Activated naive CD8-positive, alpha-beta T cell (primary cell): Measurements from ENCODE around the gene ESF1.

Experiments used
- H3K27ac Mint-ChIP-seq: one replicate; pipeline ENCODE4 v1.8.0; 2021; ENCODE audit warnings: mixed read lengths
- H3K27me3 Mint-ChIP-seq: one replicate; pipeline ENCODE4 v1.8.0; 2021; ENCODE audit warnings: mixed read lengths
- H3K36me3 Mint-ChIP-seq: one replicate; pipeline ENCODE4 v1.8.0; 2021; ENCODE audit warnings: mixed read lengths
- H3K4me1 Mint-ChIP-seq: one replicate; pipeline ENCODE4 v1.8.0; 2021; ENCODE audit warnings: low read depth, mixed read lengths
- H3K4me3 Mint-ChIP-seq: one replicate; pipeline ENCODE4 v1.8.0; 2021; ENCODE audit warnings: mild to moderate bottlenecking, mixed read lengths
- H3K9me3 Mint-ChIP-seq: one replicate; pipeline ENCODE4 v1.8.0; 2021; ENCODE audit warnings: low read depth, mixed read lengths

Gene ESF1

DNA sequence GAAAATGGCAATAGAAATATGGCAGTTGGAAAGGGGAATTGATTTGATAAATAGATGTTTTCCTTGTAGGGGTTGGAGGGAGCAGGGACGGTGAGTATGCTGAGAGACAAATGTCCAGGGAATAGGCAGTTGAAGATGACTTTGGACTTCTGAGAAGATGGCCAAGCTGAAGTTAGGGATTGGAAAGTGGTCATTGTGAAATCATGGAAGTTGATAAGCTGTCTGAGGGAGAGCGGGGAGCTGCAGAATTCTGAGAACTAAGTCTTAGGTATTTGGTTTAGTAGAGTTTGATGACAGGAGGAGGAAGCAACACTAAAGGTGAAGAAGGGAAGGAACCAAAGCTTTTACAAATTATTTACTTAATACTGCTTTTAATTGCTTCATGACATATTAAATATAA, 15.3 kb upstream of the ESF1 start:
- Mint-ChIP-seq H3K4me3 (no peak overlapping the region), H3K9me3 (no peaks in the 10 kb centered on the region), H3K27ac (no peak overlapping the region), H3K27me3 (no peaks in the 10 kb centered on the region), H3K36me3 (peaks cover 14% of the 10 kb centered on the region), H3K4me1 (peaks cover 4% of the 10 kb centered on the region)

DNA sequence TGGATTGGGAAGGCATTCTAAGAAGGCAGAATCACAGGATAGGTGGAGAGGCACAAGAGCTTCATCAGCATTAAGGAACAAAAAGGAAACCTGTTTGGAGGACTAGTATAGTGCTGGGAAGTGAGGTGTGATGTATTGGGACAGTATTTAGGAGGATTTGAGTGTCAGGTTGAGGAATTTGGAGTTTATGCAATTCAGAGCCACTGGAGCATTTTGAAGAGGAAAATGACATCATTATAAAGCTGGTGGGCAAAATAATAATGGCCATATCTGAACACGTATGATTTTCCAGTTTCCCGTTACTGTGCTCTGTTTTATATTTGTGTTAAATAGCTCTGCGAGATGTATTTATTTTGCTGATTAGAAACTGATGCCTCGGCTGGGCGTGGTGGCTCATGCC, 14.3 kb upstream of the ESF1 start:
- Mint-ChIP-seq H3K27ac (no peak overlapping the region), H3K36me3 (peaks cover 14% of the 10 kb centered on the region)

DNA sequence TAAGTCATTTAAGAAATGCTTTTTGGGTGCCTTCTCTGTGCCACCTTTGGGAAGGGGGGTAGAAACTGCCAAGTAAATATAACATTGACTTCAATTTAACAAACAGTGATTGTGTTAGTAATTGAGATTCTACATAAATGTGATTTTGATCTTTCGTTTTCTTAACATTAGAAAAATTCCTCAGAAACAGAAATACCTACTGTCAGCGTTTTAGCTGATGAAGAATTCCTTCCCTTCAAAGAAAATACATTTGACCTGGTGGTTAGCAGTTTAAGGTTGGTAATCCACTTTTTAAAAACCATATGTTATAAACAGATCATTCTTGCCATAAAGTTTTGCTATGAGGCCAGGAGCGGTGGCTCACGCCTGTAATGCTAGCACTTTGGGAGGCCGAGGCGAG, 9.9 kb upstream of the ESF1 start:
- peaks cover 19% of the 10 kb centered on the region for H3K36me3 Mint-ChIP-seq
- no peaks in the 10 kb centered on the region for H3K9me3 Mint-ChIP-seq
- H3K4me3 Mint-ChIP-seq = no peak overlapping the region
- peaks cover 11% of the 10 kb centered on the region for H3K4me1 Mint-ChIP-seq
- no peaks in the 10 kb centered on the region for H3K27me3 Mint-ChIP-seq
- no peak overlapping the region for H3K27ac Mint-ChIP-seq

More for the DNA sequence above, 14.3 kb upstream of the ESF1 start:
- Mint-ChIP-seq H3K9me3 (no peaks in the 10 kb centered on the region), H3K27me3 (no peaks in the 10 kb centered on the region), H3K4me3 (no peak overlapping the region), H3K4me1 (peaks cover 4% of the 10 kb centered on the region)

DNA sequence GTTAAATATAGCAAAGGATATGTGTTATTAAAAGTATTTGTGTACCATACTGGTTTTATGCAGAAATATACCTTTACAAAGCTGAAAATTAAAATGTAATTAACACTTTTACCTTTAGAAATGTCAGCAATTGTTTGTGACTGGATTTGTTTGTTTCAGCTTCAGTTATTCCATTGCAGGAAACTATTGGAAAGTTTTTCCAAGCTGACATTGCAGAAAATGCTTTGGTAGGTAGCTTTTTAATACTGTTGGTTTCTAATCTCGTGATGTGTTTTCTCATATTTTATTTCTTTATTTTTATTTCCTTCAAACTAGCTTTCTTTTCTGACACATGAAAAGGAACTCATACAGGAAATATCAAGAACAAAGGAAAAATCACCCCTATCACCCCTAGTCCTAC, 8.3 kb upstream of the ESF1 start:
- Mint-ChIP-seq H3K4me3 (no peak overlapping the region), H3K36me3 (peaks cover 19% of the 10 kb centered on the region), H3K9me3 (no peaks in the 10 kb centered on the region), H3K4me1 (peaks cover 14% of the 10 kb centered on the region), H3K27ac (no peak overlapping the region), H3K27me3 (no peaks in the 10 kb centered on the region)

DNA sequence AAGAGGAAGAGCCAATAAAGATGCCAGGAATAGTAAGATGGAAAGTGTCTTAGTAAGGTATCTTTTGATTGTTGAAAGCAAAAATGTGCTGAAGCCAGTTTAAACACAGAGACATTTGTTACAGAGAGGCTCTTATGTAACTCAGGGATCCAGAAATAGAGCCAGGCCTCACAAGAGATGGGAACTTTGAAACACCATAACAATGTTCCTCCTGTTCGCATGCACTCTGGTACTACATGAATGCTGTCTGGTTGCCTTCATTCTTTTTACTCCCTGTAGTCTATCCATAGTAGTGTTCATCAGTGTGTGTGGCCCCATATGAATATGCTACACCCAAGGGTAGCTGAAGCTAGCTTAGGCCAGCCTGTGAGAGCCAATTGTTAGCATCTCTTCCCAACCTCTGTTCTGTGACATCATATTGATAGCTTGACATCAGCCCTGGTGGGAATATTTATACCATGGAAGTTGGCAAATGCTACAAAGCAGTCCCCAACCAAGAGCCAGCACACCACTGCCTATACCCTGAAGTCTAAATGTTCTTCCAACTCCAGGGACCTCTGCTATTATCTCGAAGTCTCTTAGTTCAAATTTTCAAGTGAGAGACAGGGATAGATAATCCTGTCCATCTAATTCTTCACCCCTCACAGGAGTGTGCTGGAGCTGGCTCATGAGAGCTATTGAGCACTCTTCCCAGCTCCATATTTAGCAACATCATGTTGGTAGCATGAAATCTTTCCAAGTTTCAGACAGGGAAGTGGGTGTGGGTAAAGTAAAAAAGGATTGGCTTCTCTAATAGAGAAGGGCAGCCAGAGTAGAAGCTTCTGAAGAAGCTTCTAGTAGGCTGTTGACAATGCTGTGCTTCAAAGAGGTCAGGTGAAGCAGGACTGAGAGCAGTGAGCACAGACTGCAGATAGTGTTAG, 7.1 kb upstream of the ESF1 start:
- no peaks in the 10 kb centered on the region for H3K27me3 Mint-ChIP-seq
- H3K27ac Mint-ChIP-seq = no peak overlapping the region
- H3K4me3 Mint-ChIP-seq = no peak overlapping the region
- H3K36me3 Mint-ChIP-seq = peaks cover 16% of the 10 kb centered on the region
- peaks cover 22% of the 10 kb centered on the region for H3K4me1 Mint-ChIP-seq
- H3K9me3 Mint-ChIP-seq = no peaks in the 10 kb centered on the region

DNA sequence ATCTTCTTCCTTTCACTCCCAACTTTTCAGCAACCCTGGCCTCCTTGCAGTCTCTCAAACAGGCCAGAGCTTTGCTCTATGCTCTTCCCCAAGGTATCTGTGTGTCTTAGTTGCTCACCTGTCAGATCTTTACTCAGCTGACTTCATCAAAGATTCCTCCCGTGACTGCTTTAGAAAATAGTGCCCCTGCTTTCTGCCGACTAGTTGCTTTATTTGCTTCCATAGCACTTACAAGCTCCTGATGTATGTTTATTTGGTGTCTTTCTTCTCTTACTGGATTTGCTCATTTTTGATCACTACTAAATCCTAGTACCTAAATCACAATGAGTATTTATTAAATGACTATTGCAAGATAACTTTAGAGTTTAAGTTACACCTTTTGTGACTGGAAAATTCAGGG, 6.0 kb upstream of the ESF1 start:
- H3K36me3 Mint-ChIP-seq = peaks cover 10% of the 10 kb centered on the region
- peaks cover 33% of the 10 kb centered on the region for H3K4me1 Mint-ChIP-seq

DNA sequence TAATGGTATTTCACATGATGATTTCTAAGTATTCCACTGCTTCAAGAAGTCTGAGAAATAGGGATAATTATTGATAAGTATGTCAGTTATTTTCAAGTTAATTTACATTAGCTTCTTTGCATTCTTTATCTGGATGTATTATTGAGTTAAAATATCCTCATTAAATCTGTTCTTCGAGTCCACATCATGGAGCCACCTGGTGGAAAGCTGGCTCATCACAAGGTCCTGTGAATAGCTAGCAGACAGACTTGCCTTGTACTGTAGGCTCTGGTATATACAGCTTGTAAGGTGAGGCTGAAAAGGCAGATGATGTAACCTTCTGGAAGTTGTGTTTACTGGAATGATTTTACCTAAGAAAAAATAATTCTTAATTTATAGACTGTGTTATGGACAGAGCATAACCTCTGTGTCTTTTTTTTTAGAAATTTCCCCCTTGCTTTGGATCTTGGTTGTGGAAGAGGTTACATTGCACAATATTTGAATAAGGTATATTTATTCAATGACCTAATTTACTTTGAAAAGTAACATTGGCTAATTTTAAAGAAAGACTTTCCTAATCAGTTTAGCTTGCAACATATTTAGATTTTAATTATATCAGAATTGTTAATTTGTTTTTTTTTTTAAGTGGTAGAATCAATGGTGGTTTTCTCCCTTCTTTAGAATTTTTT, 3.6 kb upstream of the ESF1 start:
- peak overlapping the region; percentile 6 for H3K4me3 Mint-ChIP-seq
- no peak overlapping the region for H3K27ac Mint-ChIP-seq
- H3K27me3 Mint-ChIP-seq = no peaks in the 10 kb centered on the region
- peaks cover 40% of the 10 kb centered on the region for H3K4me1 Mint-ChIP-seq
- peaks cover 10% of the 10 kb centered on the region for H3K36me3 Mint-ChIP-seq
- H3K9me3 Mint-ChIP-seq = no peaks in the 10 kb centered on the region

More for the DNA sequence above, 6.0 kb upstream of the ESF1 start:
- Mint-ChIP-seq H3K4me3 (no peak overlapping the region), H3K9me3 (no peaks in the 10 kb centered on the region), H3K27me3 (no peaks in the 10 kb centered on the region), H3K27ac (no peak overlapping the region)

DNA sequence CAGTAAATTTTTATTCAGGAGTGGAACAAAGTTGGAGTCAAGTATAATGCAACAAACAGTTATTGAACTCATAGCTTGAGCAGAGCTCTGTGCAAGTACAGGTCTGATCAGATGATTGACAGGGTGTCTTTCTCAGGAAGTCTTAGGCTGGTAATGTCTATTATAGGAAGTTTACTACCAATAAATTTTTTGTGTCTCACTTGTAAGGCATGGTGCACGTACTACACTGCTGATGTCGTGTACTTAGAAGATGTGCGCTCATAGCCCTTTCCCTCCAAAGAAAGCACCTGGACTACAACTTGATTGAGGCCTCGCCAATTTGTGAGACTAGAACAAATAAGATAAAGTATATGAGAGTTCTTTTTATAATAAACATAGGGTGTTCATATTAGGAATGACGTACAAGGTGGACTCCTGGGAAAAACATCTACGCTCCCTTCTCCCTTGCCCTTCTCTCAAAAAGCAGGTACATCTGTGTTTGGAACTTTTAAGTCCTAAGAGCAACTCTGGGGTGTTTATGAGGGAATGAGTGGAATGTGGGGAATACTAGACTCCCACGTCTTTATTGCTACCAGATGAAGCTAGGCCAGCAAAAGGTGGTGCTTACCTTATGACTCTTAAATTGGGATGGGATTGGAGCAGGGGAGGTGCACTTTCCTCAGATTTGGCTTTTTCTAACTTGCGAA, 1.6 kb upstream of the ESF1 start:
- peaks cover 56% of the 10 kb centered on the region for H3K4me1 Mint-ChIP-seq

DNA sequence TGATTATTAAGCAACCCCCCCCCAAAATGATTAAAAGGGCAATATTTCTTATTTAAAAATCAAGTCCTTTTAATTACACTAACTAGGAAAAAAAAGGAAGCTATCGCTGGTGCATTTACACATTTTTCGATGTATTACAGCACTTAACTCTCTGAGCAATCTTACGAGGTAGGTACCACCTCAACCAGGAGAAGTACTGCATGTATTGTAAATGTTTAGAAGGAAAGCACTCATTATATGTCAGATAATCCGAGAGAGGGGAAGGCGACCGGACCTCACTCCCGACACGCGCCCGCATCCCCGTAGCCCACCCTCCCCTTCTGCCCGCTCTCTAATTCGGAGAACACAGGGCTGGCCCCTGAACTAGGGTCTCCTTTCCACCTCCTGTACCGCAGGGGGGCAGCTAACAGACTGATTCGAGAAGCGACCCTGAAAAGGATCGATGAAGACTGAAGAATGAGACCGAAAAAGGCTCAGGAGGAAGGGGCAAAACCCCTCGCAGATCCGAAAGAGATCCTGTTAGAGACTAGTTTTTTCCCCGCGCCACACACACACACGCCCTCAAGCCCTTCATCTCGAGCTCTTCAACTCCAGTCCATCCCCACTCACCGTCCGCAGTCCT, 337 bp downstream of the ESF1 start:
- Mint-ChIP-seq H3K4me1 (peaks cover 60% of the 10 kb centered on the region), H3K36me3 (peaks cover 10% of the 10 kb centered on the region), H3K27ac (peak overlapping the region; percentile 98), H3K9me3 (no peaks in the 10 kb centered on the region), H3K4me3 (peak overlapping the region; percentile 100), H3K27me3 (no peaks in the 10 kb centered on the region)

More for the DNA sequence above, 1.6 kb upstream of the ESF1 start:
- Mint-ChIP-seq H3K9me3 (no peaks in the 10 kb centered on the region), H3K4me3 (peak overlapping the region; percentile 100), H3K27ac (peak overlapping the region; percentile 80), H3K36me3 (peaks cover 17% of the 10 kb centered on the region), H3K27me3 (no peaks in the 10 kb centered on the region)

DNA sequence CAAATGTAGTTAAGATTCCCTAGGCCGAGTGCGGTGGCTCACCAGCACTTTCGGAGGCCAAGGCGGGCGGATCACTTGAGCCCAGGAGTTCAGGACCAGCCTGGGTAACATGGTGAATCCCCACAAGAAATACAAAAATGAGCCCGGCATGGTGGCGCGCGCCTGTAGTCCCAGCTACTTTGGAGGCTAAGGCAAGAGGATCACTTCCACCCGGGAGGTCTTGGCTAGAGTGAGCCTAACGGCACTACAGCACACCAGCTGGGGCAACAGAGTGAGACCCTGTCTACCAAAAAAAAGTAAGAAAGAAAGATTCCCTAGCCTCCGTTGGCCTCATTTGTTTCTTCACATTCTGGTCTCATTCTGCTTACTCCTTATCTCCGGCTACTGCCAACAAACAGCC, 1.2 kb downstream of the ESF1 start:
- no peaks in the 10 kb centered on the region for H3K9me3 Mint-ChIP-seq
- H3K4me3 Mint-ChIP-seq = peak overlapping the region; percentile 100
- H3K27ac Mint-ChIP-seq = no peak overlapping the region
- no peaks in the 10 kb centered on the region for H3K27me3 Mint-ChIP-seq
- peaks cover 63% of the 10 kb centered on the region for H3K4me1 Mint-ChIP-seq
- peaks cover 10% of the 10 kb centered on the region for H3K36me3 Mint-ChIP-seq

DNA sequence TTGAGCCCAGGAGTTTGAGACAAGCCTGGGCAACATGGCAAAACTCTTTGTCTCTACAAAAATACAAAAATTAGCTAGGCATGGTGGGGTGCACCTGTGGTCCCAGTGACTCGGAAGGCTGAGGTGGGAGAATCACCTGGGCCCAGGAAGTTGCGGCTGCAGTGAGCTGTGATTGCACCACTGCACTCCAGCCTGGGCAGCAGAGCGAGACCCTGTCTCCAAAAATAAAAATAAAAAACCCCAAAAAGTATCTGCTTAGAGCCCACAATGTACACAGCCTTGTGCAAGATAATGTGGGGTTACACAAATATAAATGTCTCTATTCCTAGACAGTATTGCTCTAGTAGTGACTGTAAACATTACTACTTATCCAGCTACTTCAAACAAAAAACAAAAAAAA, 5.9 kb downstream of the ESF1 start:
- H3K9me3 Mint-ChIP-seq = no peaks in the 10 kb centered on the region
- H3K27me3 Mint-ChIP-seq = no peaks in the 10 kb centered on the region
- H3K4me1 Mint-ChIP-seq = peaks cover 55% of the 10 kb centered on the region
- H3K4me3 Mint-ChIP-seq = no peak overlapping the region
- H3K27ac Mint-ChIP-seq = no peak overlapping the region
- peaks cover 17% of the 10 kb centered on the region for H3K36me3 Mint-ChIP-seq

DNA sequence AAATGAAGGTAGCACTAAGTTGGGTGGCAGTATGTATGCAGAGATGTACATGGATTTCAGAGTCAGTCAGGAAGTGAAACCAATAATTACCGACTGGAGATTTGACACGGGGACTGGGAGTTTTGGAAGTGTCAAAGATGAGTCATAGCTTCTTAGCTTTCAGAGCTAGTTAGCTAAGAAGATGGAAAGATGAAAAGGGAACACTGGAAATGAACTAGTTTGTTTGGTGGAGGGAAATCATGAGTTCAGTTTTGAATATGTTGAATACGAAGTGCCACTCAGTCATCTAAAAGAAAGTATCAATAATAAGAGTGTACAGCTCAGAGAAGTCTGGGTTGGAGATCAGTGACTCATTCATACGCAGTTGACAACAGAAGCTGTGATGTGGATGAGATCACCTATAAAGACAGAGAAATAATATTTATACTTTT, 7.5 kb downstream of the ESF1 start:
- Mint-ChIP-seq H3K36me3 (peaks cover 12% of the 10 kb centered on the region), H3K4me1 (peaks cover 44% of the 10 kb centered on the region)

DNA sequence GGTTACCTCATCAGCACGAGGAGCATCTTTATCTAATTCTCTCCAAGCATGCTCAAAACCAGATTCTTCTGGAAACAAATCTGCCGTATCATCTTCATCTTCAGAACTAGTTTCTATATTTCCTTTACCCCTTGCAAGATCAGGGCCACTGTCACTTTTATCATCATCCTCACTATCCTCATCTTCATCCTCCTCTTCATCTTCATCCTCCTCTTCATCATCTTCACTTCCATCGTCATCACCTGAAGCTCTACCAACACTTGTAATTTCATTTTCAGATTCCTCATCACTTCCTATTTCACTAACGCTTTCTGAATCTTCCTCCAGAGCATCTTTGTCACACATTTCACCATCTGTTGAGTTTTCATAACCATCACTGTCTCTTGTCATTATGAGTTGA, 8.9 kb downstream of the ESF1 start:
- H3K4me3 Mint-ChIP-seq = no peak overlapping the region
- peaks cover 35% of the 10 kb centered on the region for H3K4me1 Mint-ChIP-seq
- no peak overlapping the region for H3K27ac Mint-ChIP-seq
- H3K9me3 Mint-ChIP-seq = no peaks in the 10 kb centered on the region
- peaks cover 10% of the 10 kb centered on the region for H3K36me3 Mint-ChIP-seq
- no peaks in the 10 kb centered on the region for H3K27me3 Mint-ChIP-seq

More for the DNA sequence above, 7.5 kb downstream of the ESF1 start:
- Mint-ChIP-seq H3K4me3 (no peak overlapping the region), H3K27me3 (no peaks in the 10 kb centered on the region), H3K9me3 (no peaks in the 10 kb centered on the region), H3K27ac (peak overlapping the region; percentile 67)

DNA sequence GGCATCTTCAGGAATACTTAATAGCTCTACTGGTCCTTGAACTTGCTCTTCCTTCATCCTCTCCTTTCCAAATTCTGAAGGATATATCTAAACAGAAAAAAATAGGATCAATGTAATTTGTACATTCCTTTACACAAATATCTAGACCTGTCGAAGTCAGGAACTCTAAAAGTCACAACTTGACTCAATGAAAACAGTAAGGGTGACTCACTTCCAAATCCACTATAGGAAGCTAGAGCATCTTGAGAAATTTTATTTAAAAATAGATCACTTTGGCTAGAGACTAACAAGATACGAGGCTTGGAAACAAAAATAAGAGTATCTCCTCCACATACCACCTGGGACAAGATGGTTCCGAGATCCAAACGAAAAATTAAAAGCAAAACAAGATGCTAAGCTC, 12.2 kb downstream of the ESF1 start:
- peaks cover 13% of the 10 kb centered on the region for H3K36me3 Mint-ChIP-seq
- no peaks in the 10 kb centered on the region for H3K9me3 Mint-ChIP-seq
- H3K27me3 Mint-ChIP-seq = no peaks in the 10 kb centered on the region
- peaks cover 15% of the 10 kb centered on the region for H3K4me1 Mint-ChIP-seq
- no peak overlapping the region for H3K27ac Mint-ChIP-seq
- H3K4me3 Mint-ChIP-seq = no peak overlapping the region
